ENCODE data around the gene SEMA3D.

The SEMA3D gene

DNA sequence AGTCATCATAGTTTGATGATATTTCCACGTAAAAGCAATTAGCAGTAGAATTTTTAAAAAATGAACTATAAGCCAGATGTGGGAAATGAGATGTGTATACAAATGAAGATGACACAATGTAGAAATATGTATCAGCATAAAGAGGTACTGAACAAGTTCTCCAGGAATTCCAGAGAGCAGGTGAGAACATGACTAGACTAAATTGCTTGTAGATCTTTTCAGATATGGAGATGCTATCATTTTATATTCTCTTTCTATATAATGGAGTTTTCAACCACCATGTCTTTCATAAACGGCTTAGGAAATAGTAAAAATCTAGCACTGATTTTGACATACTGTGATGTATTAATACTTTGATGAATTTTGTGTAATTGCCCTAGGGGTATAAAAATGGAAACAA is 130.9 kb downstream of the SEMA3D start:
- Histone ChIP-seq H2AFZ (ENCODE audit: low read depth, low read length) (no peak overlapping the region), H3K36me3 (replicated peaks; ENCODE audit: low read depth, low read length) (no peaks in the 10 kb centered on the region), H3K9me3 (ENCODE audit: insufficient read depth, low read length) (no peaks in the 10 kb centered on the region), H3K4me3 (ENCODE audit: low read length) (no peak overlapping the region), H3K4me1 (ENCODE audit: low read length) (no peaks in the 10 kb centered on the region), H3K27me3 (ENCODE audit: low read depth, low read length) (no peaks in the 10 kb centered on the region), H3K27ac (ENCODE audit: low read length) (no peak overlapping the region), H3K4me2 (ENCODE audit: low read length) (no peak overlapping the region), H4K20me1 (ENCODE audit: insufficient read depth, low read length) (no peaks in the 10 kb centered on the region), H3K79me2 (ENCODE audit: low read length) (no peaks in the 10 kb centered on the region), H3K9ac (ENCODE audit: low read length) (no peak overlapping the region)
- no peak for TF ChIP-seq EZH2phosphoT487 (IDR thresholded peaks at IDR 0.05; ENCODE audit: low read depth)
- TF ChIP-seq, protein P1, sequence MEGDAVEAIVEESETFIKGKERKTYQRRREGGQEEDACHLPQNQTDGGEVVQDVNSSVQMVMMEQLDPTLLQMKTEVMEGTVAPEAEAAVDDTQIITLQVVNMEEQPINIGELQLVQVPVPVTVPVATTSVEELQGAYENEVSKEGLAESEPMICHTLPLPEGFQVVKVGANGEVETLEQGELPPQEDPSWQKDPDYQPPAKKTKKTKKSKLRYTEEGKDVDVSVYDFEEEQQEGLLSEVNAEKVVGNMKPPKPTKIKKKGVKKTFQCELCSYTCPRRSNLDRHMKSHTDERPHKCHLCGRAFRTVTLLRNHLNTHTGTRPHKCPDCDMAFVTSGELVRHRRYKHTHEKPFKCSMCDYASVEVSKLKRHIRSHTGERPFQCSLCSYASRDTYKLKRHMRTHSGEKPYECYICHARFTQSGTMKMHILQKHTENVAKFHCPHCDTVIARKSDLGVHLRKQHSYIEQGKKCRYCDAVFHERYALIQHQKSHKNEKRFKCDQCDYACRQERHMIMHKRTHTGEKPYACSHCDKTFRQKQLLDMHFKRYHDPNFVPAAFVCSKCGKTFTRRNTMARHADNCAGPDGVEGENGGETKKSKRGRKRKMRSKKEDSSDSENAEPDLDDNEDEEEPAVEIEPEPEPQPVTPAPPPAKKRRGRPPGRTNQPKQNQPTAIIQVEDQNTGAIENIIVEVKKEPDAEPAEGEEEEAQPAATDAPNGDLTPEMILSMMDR (IDR thresholded peaks at IDR 0.05; ENCODE audit: low read depth, low read length) = no peak

DNA sequence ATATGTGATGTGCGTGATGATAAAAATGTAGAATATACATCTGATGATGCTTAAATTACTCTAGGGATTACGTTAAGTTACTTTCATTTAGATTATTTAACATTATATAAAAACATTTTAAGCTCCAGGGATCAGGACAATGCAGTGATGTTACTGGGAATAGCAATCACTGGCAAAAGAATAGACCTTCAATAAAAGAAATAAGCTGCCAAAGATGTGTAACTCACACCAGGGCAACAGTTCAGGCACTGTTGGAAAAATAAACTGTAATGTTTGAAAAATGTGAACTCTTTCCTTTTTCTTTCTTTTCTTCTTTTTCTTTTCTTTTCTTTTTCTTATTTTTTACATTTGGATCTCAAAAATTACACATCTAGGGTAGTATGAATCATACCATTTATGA is 131.7 kb downstream of the SEMA3D start:
- H4K20me1 ChIP-seq (ENCODE audit: insufficient read depth, low read length) = no peaks in the 10 kb centered on the region
- TF ChIP-seq, protein P1 (IDR thresholded peaks at IDR 0.05; ENCODE audit: low read depth, low read length) = no peak
- no peak for TF ChIP-seq EZH2phosphoT487 (IDR thresholded peaks at IDR 0.05; ENCODE audit: low read depth)
- H3K79me2 ChIP-seq (ENCODE audit: low read length) = no peaks in the 10 kb centered on the region

DNA sequence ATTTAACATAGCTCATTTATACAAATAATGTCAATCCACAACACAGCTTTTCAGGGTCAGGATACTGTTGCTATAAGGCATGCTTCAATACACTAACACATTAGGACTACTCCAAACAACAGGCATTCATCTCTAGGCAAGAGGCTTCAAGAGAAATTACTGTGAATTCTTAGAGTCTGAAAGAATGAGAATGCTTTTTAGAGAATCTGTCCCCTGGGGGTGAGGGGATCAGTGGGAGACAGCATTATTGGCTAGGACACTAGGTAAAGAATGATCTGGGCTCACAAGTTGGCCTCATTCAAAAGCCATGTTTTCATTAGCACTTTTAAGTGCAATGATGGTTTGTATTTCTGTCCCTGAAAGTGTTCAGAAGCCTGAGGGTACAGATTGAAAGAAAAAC is 132.6 kb downstream of the SEMA3D start:
- no peak overlapping the region for H3K4me2 ChIP-seq (ENCODE audit: low read length)
- H3K4me1 ChIP-seq (ENCODE audit: low read length) = no peaks in the 10 kb centered on the region
- H2AFZ ChIP-seq (ENCODE audit: low read depth, low read length) = no peak overlapping the region
- H3K79me2 ChIP-seq (ENCODE audit: low read length) = no peaks in the 10 kb centered on the region
- no peak for TF ChIP-seq EZH2phosphoT487 (IDR thresholded peaks at IDR 0.05; ENCODE audit: low read depth)
- TF ChIP-seq, protein P1 (IDR thresholded peaks at IDR 0.05; ENCODE audit: low read depth, low read length) = no peak
- no peaks in the 10 kb centered on the region for H3K27me3 ChIP-seq (ENCODE audit: low read depth, low read length)
- H3K9me3 ChIP-seq (ENCODE audit: insufficient read depth, low read length) = no peaks in the 10 kb centered on the region
- H3K9ac ChIP-seq (ENCODE audit: low read length) = no peak overlapping the region
- no peaks in the 10 kb centered on the region for H3K36me3 ChIP-seq (replicated peaks; ENCODE audit: low read depth, low read length)
- H3K4me3 ChIP-seq (ENCODE audit: low read length) = no peak overlapping the region
- H4K20me1 ChIP-seq (ENCODE audit: insufficient read depth, low read length) = no peaks in the 10 kb centered on the region
- H3K27ac ChIP-seq (ENCODE audit: low read length) = no peak overlapping the region

More for the DNA sequence above, 131.7 kb downstream of the SEMA3D start:
- Histone ChIP-seq H2AFZ (ENCODE audit: low read depth, low read length) (no peak overlapping the region), H3K9ac (ENCODE audit: low read length) (no peak overlapping the region), H3K27ac (ENCODE audit: low read length) (no peak overlapping the region), H3K4me1 (ENCODE audit: low read length) (no peaks in the 10 kb centered on the region), H3K4me3 (ENCODE audit: low read length) (no peak overlapping the region), H3K9me3 (ENCODE audit: insufficient read depth, low read length) (no peaks in the 10 kb centered on the region), H3K4me2 (ENCODE audit: low read length) (no peak overlapping the region), H3K36me3 (replicated peaks; ENCODE audit: low read depth, low read length) (no peaks in the 10 kb centered on the region), H3K27me3 (ENCODE audit: low read depth, low read length) (no peaks in the 10 kb centered on the region)

DNA sequence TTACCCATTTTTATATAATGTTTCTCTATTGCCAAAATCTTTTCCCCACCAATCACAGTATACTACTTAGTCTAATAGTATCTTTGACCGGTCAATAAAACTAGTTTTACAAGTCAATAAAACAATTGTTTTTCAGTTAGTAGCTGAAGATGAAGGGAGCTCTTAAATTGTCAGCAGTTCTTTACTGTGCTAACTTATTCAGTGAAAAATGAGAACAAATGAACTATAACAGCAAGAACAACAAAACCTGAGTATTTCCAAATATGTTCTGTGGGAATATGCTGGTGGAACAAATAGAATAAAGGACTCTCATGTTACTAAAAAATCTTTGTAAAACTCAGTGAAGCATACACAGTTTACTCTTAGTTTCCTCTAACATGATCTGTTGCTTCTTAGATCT is 134.0 kb downstream of the SEMA3D start:
- Histone ChIP-seq H3K27me3 (ENCODE audit: low read depth, low read length) (no peaks in the 10 kb centered on the region), H3K79me2 (ENCODE audit: low read length) (no peaks in the 10 kb centered on the region), H3K4me3 (ENCODE audit: low read length) (no peak overlapping the region), H3K9me3 (ENCODE audit: insufficient read depth, low read length) (no peaks in the 10 kb centered on the region), H3K36me3 (replicated peaks; ENCODE audit: low read depth, low read length) (no peaks in the 10 kb centered on the region), H3K9ac (ENCODE audit: low read length) (no peak overlapping the region), H4K20me1 (ENCODE audit: insufficient read depth, low read length) (no peaks in the 10 kb centered on the region), H3K27ac (ENCODE audit: low read length) (no peak overlapping the region), H3K4me2 (ENCODE audit: low read length) (no peak overlapping the region), H2AFZ (ENCODE audit: low read depth, low read length) (no peak overlapping the region), H3K4me1 (ENCODE audit: low read length) (no peaks in the 10 kb centered on the region)
- no peak for TF ChIP-seq EZH2phosphoT487 (IDR thresholded peaks at IDR 0.05; ENCODE audit: low read depth)
- TF ChIP-seq, protein P1 (IDR thresholded peaks at IDR 0.05; ENCODE audit: low read depth, low read length) = no peak
